ENCODE measurements around the gene PRKAA1. TPM values are rescaled to one million over a fixed set of nuclear protein-coding genes. Genes with fewer than 3 reads are reported as not detected.
A peak's percentile ranks its signal among the peaks of the same experiment; 100 is the strongest.

Gene PRKAA1
- total RNA-seq, 1 donor from 2014 or later: 65.6 TPM

DNA sequence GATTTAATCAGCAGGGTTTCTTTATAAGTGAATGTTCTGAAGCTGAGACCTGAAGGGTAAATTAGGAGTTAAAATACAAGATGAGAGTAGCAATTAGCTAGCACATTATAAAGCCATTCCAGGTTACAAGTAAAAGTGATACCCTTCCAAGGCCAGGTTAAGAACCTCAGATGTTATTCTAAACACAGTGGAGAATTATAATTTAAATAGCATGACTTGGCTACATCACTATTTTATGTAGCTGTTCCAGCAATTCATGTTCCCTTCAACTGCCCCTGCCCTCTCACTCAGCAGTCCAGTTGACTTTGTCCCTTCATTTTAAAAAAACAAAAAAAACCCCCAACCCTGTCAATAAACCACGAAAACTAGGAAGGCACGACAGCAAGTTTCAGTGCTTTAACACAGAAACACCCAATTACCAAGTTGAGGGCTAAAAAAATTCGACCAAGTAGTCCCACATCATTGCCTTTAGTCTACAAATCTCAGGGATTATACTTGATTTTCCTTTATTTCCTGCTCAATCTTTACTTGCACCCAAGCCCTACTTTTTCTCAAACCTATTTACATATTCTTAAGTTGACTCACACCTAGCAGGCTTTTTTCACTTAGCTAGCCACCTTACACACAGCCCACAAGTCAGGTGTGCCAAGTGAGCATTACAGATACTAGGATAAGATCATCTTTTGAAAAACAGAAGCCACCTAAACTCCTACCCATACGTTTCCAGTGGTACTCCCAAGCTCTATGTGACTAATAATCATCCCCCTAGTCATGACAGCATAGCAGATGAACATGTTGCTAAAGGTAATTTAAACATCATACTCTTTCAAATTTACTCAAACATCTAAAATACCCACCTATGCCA lies 33.4 kb upstream of the PRKAA1 start:
- TF ChIP-seq, protein P1, sequence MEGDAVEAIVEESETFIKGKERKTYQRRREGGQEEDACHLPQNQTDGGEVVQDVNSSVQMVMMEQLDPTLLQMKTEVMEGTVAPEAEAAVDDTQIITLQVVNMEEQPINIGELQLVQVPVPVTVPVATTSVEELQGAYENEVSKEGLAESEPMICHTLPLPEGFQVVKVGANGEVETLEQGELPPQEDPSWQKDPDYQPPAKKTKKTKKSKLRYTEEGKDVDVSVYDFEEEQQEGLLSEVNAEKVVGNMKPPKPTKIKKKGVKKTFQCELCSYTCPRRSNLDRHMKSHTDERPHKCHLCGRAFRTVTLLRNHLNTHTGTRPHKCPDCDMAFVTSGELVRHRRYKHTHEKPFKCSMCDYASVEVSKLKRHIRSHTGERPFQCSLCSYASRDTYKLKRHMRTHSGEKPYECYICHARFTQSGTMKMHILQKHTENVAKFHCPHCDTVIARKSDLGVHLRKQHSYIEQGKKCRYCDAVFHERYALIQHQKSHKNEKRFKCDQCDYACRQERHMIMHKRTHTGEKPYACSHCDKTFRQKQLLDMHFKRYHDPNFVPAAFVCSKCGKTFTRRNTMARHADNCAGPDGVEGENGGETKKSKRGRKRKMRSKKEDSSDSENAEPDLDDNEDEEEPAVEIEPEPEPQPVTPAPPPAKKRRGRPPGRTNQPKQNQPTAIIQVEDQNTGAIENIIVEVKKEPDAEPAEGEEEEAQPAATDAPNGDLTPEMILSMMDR (IDR thresholded peaks at IDR 0.05; ENCODE audit: insufficient read depth, low read depth, low read length): no peak
- no peak for TF ChIP-seq EZH2 (IDR thresholded peaks at IDR 0.05; ENCODE audit: insufficient read depth, low read length)
- no peak overlapping the region for H2AFZ ChIP-seq (ENCODE audit: low read depth, low read length)
- peaks cover 60% of the 10 kb centered on the region for H3K79me2 ChIP-seq (ENCODE audit: insufficient read depth, low read length)
- H3K4me3 ChIP-seq (ENCODE audit: insufficient read depth, low read depth, low read length): peak overlapping the region; percentile 6
- H3K9ac ChIP-seq (ENCODE audit: low read length): peak overlapping the region; percentile 99
- no peaks in the 10 kb centered on the region for H3K27me3 ChIP-seq (ENCODE audit: insufficient read depth, low read length)
- H3K36me3 ChIP-seq (ENCODE audit: insufficient read depth, low read length): peaks cover 71% of the 10 kb centered on the region
- H3K36me3 Mint-ChIP-seq (ENCODE audit: low read depth, unreplicated experiment): peaks cover 49% of the 10 kb centered on the region
- no peaks in the 10 kb centered on the region for H3K9me3 Mint-ChIP-seq (ENCODE audit: unreplicated experiment)
- H3K27me3 Mint-ChIP-seq (ENCODE audit: low read depth, unreplicated experiment): no peaks in the 10 kb centered on the region
- H3K4me1 Mint-ChIP-seq (ENCODE audit: low read depth, unreplicated experiment): peaks cover 40% of the 10 kb centered on the region
- peak overlapping the region; percentile 99 for H3K4me3 Mint-ChIP-seq (ENCODE audit: unreplicated experiment)
- peaks cover 83% of the 10 kb centered on the region for H4K20me1 ChIP-seq (ENCODE audit: insufficient read depth, low read length)
- peak overlapping the region; percentile 11 for H3K27ac ChIP-seq (ENCODE audit: low read depth, low read length)
- no peaks in the 10 kb centered on the region for H3K9me3 ChIP-seq (ENCODE audit: insufficient read depth, low read depth, low read length)
- DNase-seq (ENCODE audit: low read depth) (no peak), FAIRE-seq (no peak)
- peak overlapping the region; percentile 71 for H3K27ac Mint-ChIP-seq (ENCODE audit: unreplicated experiment)
- peak overlapping the region; percentile 90 for H3K4me2 ChIP-seq (ENCODE audit: low read length)
- H3K4me1 ChIP-seq (ENCODE audit: insufficient read depth, low read length): peaks cover 29% of the 10 kb centered on the region

DNA sequence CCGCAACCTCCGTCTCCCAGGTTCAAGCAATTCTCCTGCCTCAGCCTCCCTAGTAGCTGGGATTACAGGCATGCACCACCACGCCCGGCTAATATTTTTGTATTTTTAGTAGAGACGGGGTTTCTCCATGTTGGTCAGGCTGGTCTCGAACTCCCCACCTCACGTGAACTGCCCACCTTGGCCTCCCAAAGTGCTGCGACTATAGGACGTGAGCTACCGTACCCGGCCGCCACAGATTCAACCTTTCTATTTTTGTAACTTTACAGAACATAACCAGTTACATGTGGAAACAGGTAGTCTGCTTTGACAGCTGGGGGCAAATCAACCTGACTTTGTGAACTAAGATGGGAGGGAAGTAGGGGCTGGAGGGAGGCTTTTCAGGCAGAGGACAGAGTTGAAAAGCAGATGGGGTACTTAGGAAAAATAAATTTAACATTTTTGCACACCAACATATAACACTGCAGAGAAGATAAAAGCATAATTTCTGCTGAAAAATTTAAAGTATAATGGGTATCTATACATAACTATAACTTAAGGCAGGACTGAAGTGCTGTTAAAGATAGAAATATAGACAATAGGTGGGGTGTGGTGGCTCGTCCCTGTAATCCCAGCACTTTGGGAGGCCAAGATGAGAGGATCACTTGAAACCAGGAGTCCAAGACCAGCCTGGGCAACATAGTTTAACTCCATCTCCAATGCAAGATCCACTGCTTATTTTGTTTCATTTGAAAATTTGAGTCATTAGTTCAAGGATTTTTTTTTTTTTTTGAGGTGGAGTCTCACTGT lies 31.8 kb upstream of the PRKAA1 start:
- Histone ChIP-seq H3K79me2 (ENCODE audit: insufficient read depth, low read length) (peaks cover 58% of the 10 kb centered on the region), H3K27ac (ENCODE audit: low read depth, low read length) (no peak overlapping the region), H2AFZ (ENCODE audit: low read depth, low read length) (no peak overlapping the region), H3K27me3 (ENCODE audit: insufficient read depth, low read length) (no peaks in the 10 kb centered on the region), H4K20me1 (ENCODE audit: insufficient read depth, low read length) (peaks cover 95% of the 10 kb centered on the region), H3K9me3 (ENCODE audit: insufficient read depth, low read depth, low read length) (no peaks in the 10 kb centered on the region), H3K4me2 (ENCODE audit: low read length) (no peak overlapping the region), H3K9ac (ENCODE audit: low read length) (no peak overlapping the region), H3K4me3 (ENCODE audit: insufficient read depth, low read depth, low read length) (no peak overlapping the region), H3K4me1 (ENCODE audit: insufficient read depth, low read length) (peaks cover 26% of the 10 kb centered on the region), H3K36me3 (ENCODE audit: insufficient read depth, low read length) (peaks cover 85% of the 10 kb centered on the region)
- H3K27ac Mint-ChIP-seq (ENCODE audit: unreplicated experiment): no peak overlapping the region
- no peaks in the 10 kb centered on the region for H3K9me3 Mint-ChIP-seq (ENCODE audit: unreplicated experiment)
- peaks cover 48% of the 10 kb centered on the region for H3K36me3 Mint-ChIP-seq (ENCODE audit: low read depth, unreplicated experiment)
- no peak for TF ChIP-seq EZH2 (IDR thresholded peaks at IDR 0.05; ENCODE audit: insufficient read depth, low read length)
- TF ChIP-seq, protein P1 (IDR thresholded peaks at IDR 0.05; ENCODE audit: insufficient read depth, low read depth, low read length): no peak
- FAIRE-seq (no peak), DNase-seq (ENCODE audit: low read depth) (no peak)
- no peaks in the 10 kb centered on the region for H3K27me3 Mint-ChIP-seq (ENCODE audit: low read depth, unreplicated experiment)
- H3K4me1 Mint-ChIP-seq (ENCODE audit: low read depth, unreplicated experiment): peaks cover 38% of the 10 kb centered on the region
- no peak overlapping the region for H3K4me3 Mint-ChIP-seq (ENCODE audit: unreplicated experiment)

All from astrocyte (in vitro differentiated cells and primary cell).